Activated CD8-positive, alpha-beta memory T cell treated with anti-CD3 and anti-CD28 coated beads for 36 hours (primary cell): ENCODE measurements around the gene CCM2. TPM values are rescaled to one million over a fixed set of nuclear protein-coding genes. Genes with fewer than 3 reads are reported as not detected.

Experiments
- CTCF ChIA-PET: fragments of 350-600 bp; sonication (Branson Sonifier 250); formaldehyde crosslinking; loops from one replicate; lab custom pipeline; 2021; ENCODE audit warnings: antibody characterized with exemption; lab: Charles Lee
- POLR2A ChIA-PET: fragments of 350-600 bp; sonication (Branson Sonifier 250); formaldehyde crosslinking; loops from one replicate; lab custom pipeline; 2021; ENCODE audit warnings: antibody characterized with exemption; lab: Charles Lee
- total RNA-seq, 2 experiments: library from RNA; stranded (reverse); gene quantifications; one replicate each; pipeline ENCODE4 v1.2.3, GENCODE V29; 2021

Gene CCM2
- total RNA-seq, 2 experiments from 2014 or later, result 54.2 to 56.3 TPM

GRCh38 chr7:44976746-44977196 lies 23.2 kb upstream of the CCM2 start:
- POLR2A ChIA-PET, result interaction anchor here (1.1 to 8.6 kb wide), 3 partner anchors 9 to 23 kb away, joined by 5 to 102 read pairs (median 91); partner anchors contain the start of gene CCM2

GRCh38 chr7:44977304-44977958 lies 22.6 kb upstream of the CCM2 start:
- POLR2A ChIA-PET, result interaction anchor here (0.7 to 8.6 kb wide), 8 partner anchors 9 to 339 kb away, joined by 3 to 102 read pairs (median 4); partner anchors contain the start of genes CCM2, PURB and TBRG4
- CTCF ChIA-PET, result interaction anchor here (0.6 to 1.3 kb wide), 2 partner anchors 15 to 160 kb away, joined by 3 read pairs; no protein-coding TSS in a partner anchor

More at GRCh38 chr7:44976746-44977196, 23.2 kb upstream of the CCM2 start:
- CTCF ChIA-PET, result interaction anchor here (1.3 kb wide), 1 partner anchor 14 kb away, joined by 3 read pairs; no protein-coding TSS in a partner anchor

GRCh38 chr7:44977959-44978335 lies 22.1 kb upstream of the CCM2 start:
- POLR2A ChIA-PET, result interaction anchor here (0.5 to 8.6 kb wide), 9 partner anchors 8 to 339 kb away, joined by 3 to 102 read pairs (median 4); partner anchors contain the start of genes CCM2, PURB and TBRG4
- CTCF ChIA-PET, result interaction anchor here (0.6 kb wide), 1 partner anchor 159 kb away, joined by 3 read pairs; no protein-coding TSS in a partner anchor

GRCh38 chr7:44978511-44979366 lies 21.3 kb upstream of the CCM2 start, which contains the start of gene MYO1G:
TSS of gene MYO1G (minus strand) at chr7:44979015. CDS start at chr7:44978961, 54 bp downstream.
- ChIA-PET CTCF (interaction anchor here (1.1 to 1.5 kb wide), 2 partner anchors 23 to 42 kb away, joined by 3 to 4 read pairs; no protein-coding TSS in a partner anchor), POLR2A (interaction anchor here (0.5 to 8.6 kb wide), 12 partner anchors 9 to 180 kb away, joined by 3 to 102 read pairs (median 5); partner anchors contain the start of genes CCM2, PURB and TBRG4)

GRCh38 chr7:44979481-44980392 lies 20.3 kb upstream of the CCM2 start:
- ChIA-PET POLR2A (interaction anchor here (0.5 to 8.6 kb wide), 8 partner anchors 8 to 181 kb away, joined by 3 to 102 read pairs (median 4); partner anchors contain the start of genes CCM2 and PURB), CTCF (interaction anchor here (1.1 to 2.5 kb wide), 3 partner anchors 20 to 41 kb away, joined by 3 to 9 read pairs (median 4); partner anchors contain the start of gene CCM2)

- POLR2A ChIA-PET, result interaction anchor here (0.5 to 8.6 kb wide), 5 partner anchors 16 to 223 kb away, joined by 3 to 102 read pairs (median 6); partner anchors contain the start of genes CCM2 and PURB
- CTCF ChIA-PET, result interaction anchor here (2.5 kb wide), 1 partner anchor 19 kb away, joined by 9 read pairs; the partner anchor contains the start of gene CCM2
Measured at GRCh38 chr7:44980393-44981034, 19.5 kb upstream of the CCM2 start.

GRCh38 chr7:44981035-44981706 lies 18.8 kb upstream of the CCM2 start:
- ChIA-PET POLR2A (interaction anchor here (0.5 to 8.6 kb wide), 9 partner anchors 11 to 223 kb away, joined by 3 to 102 read pairs (median 6); partner anchors contain the start of genes CCM2, PURB and TBRG4), CTCF (interaction anchor here (1.8 to 2.5 kb wide), 2 partner anchors 18 to 131 kb away, joined by 6 to 9 read pairs; partner anchors contain the start of genes CCM2 and TBRG4)

GRCh38 chr7:44982535-44982923 lies 17.5 kb upstream of the CCM2 start:
- POLR2A ChIA-PET, result interaction anchor here (0.7 to 8.6 kb wide), 5 partner anchors 9 to 128 kb away, joined by 6 to 102 read pairs (median 11); partner anchors contain the start of genes CCM2 and TBRG4
- CTCF ChIA-PET, result interaction anchor here (0.6 to 1.8 kb wide), 5 partner anchors 8 to 1320 kb away, joined by 3 to 6 read pairs (median 3); partner anchors contain the start of gene TBRG4

- POLR2A ChIA-PET, result interaction anchor here (0.5 to 8.6 kb wide), 4 partner anchors 10 to 180 kb away, joined by 3 to 102 read pairs (median 18); partner anchors contain the start of gene CCM2
- CTCF ChIA-PET, result interaction anchor here (1.0 to 1.6 kb wide), 3 partner anchors 9 to 15 kb away, joined by 3 to 6 read pairs (median 3); no protein-coding TSS in a partner anchor
Measured at GRCh38 chr7:44982970-44983369, 17.0 kb upstream of the CCM2 start.

GRCh38 chr7:44983742-44984477 lies 16.1 kb upstream of the CCM2 start:
- ChIA-PET CTCF (interaction anchor here (1.0 to 1.6 kb wide), 2 partner anchors 10 to 15 kb away, joined by 3 to 6 read pairs; no protein-coding TSS in a partner anchor), POLR2A (interaction anchor here (0.5 to 8.6 kb wide), 4 partner anchors 11 to 180 kb away, joined by 3 to 102 read pairs (median 14); partner anchors contain the start of genes CCM2 and TBRG4)

GRCh38 chr7:44984478-44984758 lies 15.6 kb upstream of the CCM2 start:
- POLR2A ChIA-PET, result interaction anchor here (3.0 to 8.6 kb wide), 2 partner anchors 11 to 16 kb away, joined by 26 to 102 read pairs; partner anchors contain the start of gene CCM2
- CTCF ChIA-PET, result interaction anchor here (1.0 to 1.6 kb wide), 2 partner anchors 10 to 15 kb away, joined by 3 to 6 read pairs; no protein-coding TSS in a partner anchor

- CTCF ChIA-PET, result interaction anchor here (1.0 kb wide), 1 partner anchor 14 kb away, joined by 3 read pairs; no protein-coding TSS in a partner anchor
- POLR2A ChIA-PET, result interaction anchor here (0.6 to 1.8 kb wide), 6 partner anchors 8 to 188 kb away, joined by 3 to 13 read pairs (median 4); partner anchors contain the start of gene CCM2
Measured at GRCh38 chr7:44985033-44985695, 14.8 kb upstream of the CCM2 start.

- POLR2A ChIA-PET, result interaction anchor here (0.6 to 1.8 kb wide), 6 partner anchors 8 to 189 kb away, joined by 3 to 13 read pairs (median 4); partner anchors contain the start of gene CCM2
- CTCF ChIA-PET, result interaction anchor here (1.0 kb wide), 1 partner anchor 13 kb away, joined by 3 read pairs; no protein-coding TSS in a partner anchor
Measured at GRCh38 chr7:44985900-44986217, 14.1 kb upstream of the CCM2 start.
